H1 (cell line): ENCODE measurements around the gene MYBPC2. TPM values are rescaled to one million over a fixed set of nuclear protein-coding genes. Genes with fewer than 3 reads are reported as not detected.

Source experiments
- CTCF ChIA-PET: fragments of 300-600 bp; sonication (Branson Sonifier 250); formaldehyde crosslinking; loops from one replicate; lab custom pipeline; 2021; ENCODE audit not compliant: partially characterized antibody; lab: Charles Lee
- POLR2A ChIA-PET: fragments of 300-600 bp; sonication (Branson Sonifier 250); formaldehyde crosslinking; loops from one replicate; lab custom pipeline; 2021; ENCODE audit warnings: inconsistent platforms; ENCODE audit not compliant: partially characterized antibody; lab: Charles Lee
- DNase-seq, 2 experiments: peaks; one replicate each; pipeline versions ENCODE4 v3.0.0 to v3.0.0-alpha.2; 2010 to 2022; ENCODE audit warnings: low spot score in 2 of 2, low read depth in 1 of 2, mixed read lengths in 1 of 2
- FAIRE-seq: peaks from 2 replicates; lab custom pipeline; 2011; peaks lifted over from hg19 to GRCh38; lab: Jason Lieb, UNC
- H2AFZ ChIP-seq: 2 replicates; pipeline ENCODE4 v1.8.1; 2012; ENCODE audit warnings: low read length, inconsistent platforms
- H2AK5ac ChIP-seq: 2 replicates; pipeline ENCODE4 v1.6.1; 2013; ENCODE audit warnings: low read depth, low read length
- H2BK120ac ChIP-seq: replicated peaks from 2 replicates; pipeline ENCODE3; 2013; ENCODE audit warnings: low read depth, low read length, inconsistent platforms
- H2BK12ac ChIP-seq: 2 replicates; pipeline ENCODE4 v1.6.1; 2013; ENCODE audit warnings: low read depth, low read length
- H2BK15ac ChIP-seq: 2 replicates; pipeline ENCODE4 v1.6.1; 2013; ENCODE audit warnings: low read length
- H2BK20ac ChIP-seq: 2 replicates; pipeline ENCODE4 v1.6.1; 2013; ENCODE audit warnings: low read length
- H2BK5ac ChIP-seq: 2 replicates; pipeline ENCODE4 v1.6.1; 2013; ENCODE audit warnings: low read depth, low read length
- H3K14ac ChIP-seq: 2 replicates; pipeline ENCODE4 v1.6.1; 2013; ENCODE audit warnings: inconsistent platforms; ENCODE audit not compliant: insufficient read length
- H3K18ac ChIP-seq: 2 replicates; pipeline ENCODE4 v1.6.1; 2013; ENCODE audit warnings: low read length; ENCODE audit errors: extremely low read depth
- H3K23ac ChIP-seq: 2 replicates; pipeline ENCODE4 v1.6.1; 2013; ENCODE audit warnings: inconsistent platforms; ENCODE audit not compliant: insufficient read length
- H3K23me2 ChIP-seq: 2 replicates; pipeline ENCODE4 v1.6.1; 2013; ENCODE audit warnings: low read depth, low read length
- H3K27ac ChIP-seq: 2 replicates; pipeline ENCODE4 v1.6.1; 2011; ENCODE audit warnings: low read depth, low read length, inconsistent platforms
- H3K27me3 ChIP-seq, 4 experiments: replicated peaks in 1 of 4; 1 replicate in 1 of 4; 2 replicates in 3 of 4; pipeline versions ENCODE4 v1.6.1 to v1.8.1; 2011 to 2013; ENCODE audit warnings: low read length in 3 of 4, mild to moderate bottlenecking in 3 of 4, inconsistent platforms in 2 of 4, mixed read lengths in 2 of 4, moderate library complexity in 1 of 4; ENCODE audit not compliant: control insufficient read depth in 3 of 4, insufficient read depth in 3 of 4; ENCODE audit errors: extremely low read depth in 1 of 4
- H3K36me3 ChIP-seq, 4 experiments: 2 replicates each; pipeline versions ENCODE4 v1.6.1 to v1.8.1; 2011 to 2013; ENCODE audit warnings: mild to moderate bottlenecking in 4 of 4, low read length in 3 of 4, moderate library complexity in 2 of 4, control low read depth in 1 of 4, inconsistent platforms in 1 of 4; ENCODE audit not compliant: insufficient read depth in 4 of 4, control insufficient read depth in 2 of 4
- H3K4ac ChIP-seq: replicated peaks from 2 replicates; pipeline ENCODE3; 2013; ENCODE audit warnings: low read length, low read depth, mixed read lengths, inconsistent platforms; ENCODE audit not compliant: insufficient read length
- H3K4me1 ChIP-seq, 4 experiments: replicated peaks in 1 of 4; 1 replicate in 1 of 4; 2 replicates in 3 of 4; pipeline versions ENCODE4 v1.6.1 to v1.8.1; 2011 to 2013; ENCODE audit warnings: low read length in 3 of 4, inconsistent platforms in 2 of 4, mixed read lengths in 1 of 4; ENCODE audit not compliant: insufficient read depth in 4 of 4, control insufficient read depth in 3 of 4
- H3K4me2 ChIP-seq, 2 experiments: 2 replicates each; pipeline versions ENCODE4 v1.6.1 to v1.8.1; 2011 to 2013; ENCODE audit warnings: low read depth in 2 of 2, low read length in 2 of 2, control low read depth in 1 of 2, inconsistent platforms in 1 of 2, mild to moderate bottlenecking in 1 of 2; ENCODE audit not compliant: insufficient read depth in 1 of 2
- H3K4me3 ChIP-seq, 4 experiments: fragments of 200-600, 300-600 bp in 1 of 4; sonication (generic), shearing (Covaris generic), sonication (Bioruptor Twin) in 1 of 4; 2 replicates each; pipeline versions ENCODE4 v1.5.1 to v1.8.1; 2011 to 2016; ENCODE audit warnings: low read length in 4 of 4, low read depth in 3 of 4, control low read depth in 2 of 4, inconsistent platforms in 2 of 4, mild to moderate bottlenecking in 2 of 4, mixed read lengths in 1 of 4, moderate library complexity in 1 of 4; ENCODE audit not compliant: insufficient read depth in 2 of 4; ENCODE audit errors: extremely low read depth in 1 of 4
- H3K56ac ChIP-seq: replicated peaks from 2 replicates; pipeline ENCODE3; 2013; ENCODE audit warnings: low read depth, mild to moderate bottlenecking, mixed read lengths, low read length, inconsistent platforms; ENCODE audit not compliant: insufficient read length
- H3K79me1 ChIP-seq: 2 replicates; pipeline ENCODE4 v1.6.1; 2013; ENCODE audit warnings: low read depth, low read length, control low read depth
- H3K79me2 ChIP-seq, 2 experiments: 2 replicates each; pipeline versions ENCODE4 v1.6.1 to v1.8.1; 2012 to 2013; ENCODE audit warnings: low read length in 2 of 2, mild to moderate bottlenecking in 2 of 2, inconsistent platforms in 1 of 2; ENCODE audit not compliant: insufficient read depth in 2 of 2, control insufficient read depth in 1 of 2
- H3K9ac ChIP-seq, 4 experiments: replicated peaks in 1 of 4; 1 replicate in 1 of 4; 2 replicates in 3 of 4; pipeline versions ENCODE4 v1.6.1 to v1.8.1; 2011 to 2013; ENCODE audit warnings: low read depth in 3 of 4, low read length in 3 of 4, control low read depth in 2 of 4, mild to moderate bottlenecking in 2 of 4, moderate library complexity in 2 of 4, inconsistent platforms in 1 of 4; ENCODE audit errors: extremely low read depth in 1 of 4
- H3K9me3 ChIP-seq, 2 experiments: 2 replicates each; pipeline versions ENCODE4 v1.6.1 to v1.8.1; 2012 to 2013; ENCODE audit warnings: mild to moderate bottlenecking in 2 of 2, moderate library complexity in 2 of 2, control low read depth in 1 of 2, inconsistent platforms in 1 of 2, low read depth in 1 of 2, low read length in 1 of 2, mixed read lengths in 1 of 2; ENCODE audit not compliant: insufficient read depth in 2 of 2
- H4K20me1 ChIP-seq, 2 experiments: replicated peaks in 1 of 2; 2 replicates each; pipeline versions ENCODE3 to v1.8.1; 2011 to 2013; ENCODE audit warnings: inconsistent platforms in 2 of 2, low read length in 2 of 2, mild to moderate bottlenecking in 1 of 2; ENCODE audit not compliant: insufficient read depth in 2 of 2, control insufficient read depth in 1 of 2
- H4K5ac ChIP-seq: 2 replicates; pipeline ENCODE4 v1.6.1; 2013; ENCODE audit warnings: low read length, low read depth, mixed read lengths, inconsistent platforms; ENCODE audit not compliant: insufficient read length
- H4K8ac ChIP-seq: 2 replicates; pipeline ENCODE4 v1.8.0; 2013; ENCODE audit warnings: mild to moderate bottlenecking, moderate library complexity, low read length, inconsistent platforms; ENCODE audit not compliant: insufficient read depth; ENCODE audit errors: extremely low read depth
- H4K91ac ChIP-seq: replicated peaks from 2 replicates; pipeline ENCODE3; 2013; ENCODE audit warnings: low read length, mixed read lengths, inconsistent platforms; ENCODE audit not compliant: insufficient read length
- BRCA1 ChIP-seq: IDR thresholded peaks from 2 replicates; pipeline ENCODE4 v1.6.1; 2012; ENCODE audit warnings: low read depth, low read length, improper control_type of control experiment
- CEBPB ChIP-seq: IDR thresholded peaks from 2 replicates; pipeline ENCODE4 v1.6.1; 2012; ENCODE audit warnings: low read depth, low read length
- RAD21 ChIP-seq, 2 experiments: IDR thresholded peaks in 1 of 2; conservative IDR thresholded peaks in 1 of 2; 2 replicates each; pipeline ENCODE4 v1.6.1; 2011; ENCODE audit warnings: low read depth in 2 of 2, low read length in 2 of 2, improper control_type of control experiment in 1 of 2, inconsistent platforms in 1 of 2, mild to moderate bottlenecking in 1 of 2, moderate library complexity in 1 of 2
- SAP30 ChIP-seq: fragments of 300-600 bp; sonication (generic); IDR thresholded peaks from 2 replicates; pipeline ENCODE4 v1.7.1; 2012; ENCODE audit warnings: low read length, moderate library complexity, mild to moderate bottlenecking, inconsistent platforms; ENCODE audit not compliant: insufficient read depth, insufficient replicate concordance
- SIRT6 ChIP-seq: IDR thresholded peaks from one replicate; pipeline ENCODE4 v1.7.1; 2012; ENCODE audit warnings: low read length, inconsistent platforms
- TAF1 ChIP-seq: IDR thresholded peaks from 2 replicates; pipeline ENCODE4 v1.6.1; 2011; ENCODE audit warnings: mild to moderate bottlenecking, low read depth, low read length
- TCF12 ChIP-seq: IDR thresholded peaks from 2 replicates; pipeline ENCODE4 v1.6.1; 2011; ENCODE audit warnings: low read depth, mild to moderate bottlenecking, low read length
- WGBS, 2 experiments: shearing (Covaris generic) in 1 of 2; methylation state at CpG; one replicate each; pipeline versions ENCODE4 v1.1.6 to v1.1.7; 2013 to 2015; ENCODE audit warnings: low lambda C conversion rate in 2 of 2, mixed read lengths in 2 of 2, inconsistent platforms in 1 of 2, low coverage in 1 of 2, missing lambda C conversion rate in 1 of 2; ENCODE audit not compliant: insufficient replicate concordance in 2 of 2, insufficient coverage in 1 of 2, insufficient read length in 1 of 2; ENCODE audit errors: extremely low coverage in 1 of 2, missing lambda C conversion rate in 1 of 2; 5-methylcytosine and 5-hydroxymethylcytosine counted together
- polyA plus RNA-seq, 7 experiments: library from polyadenylated mRNA; depleted of rRNA in 3 of 7; stranded (reverse) in 5 of 7; unstranded in 2 of 7; fragments of >200 nt in 5 of 7; fragments of 200-250 nt in 2 of 7; gene quantifications; 1 replicate in 5 of 7; 2 replicates in 1 of 7; 4 replicates in 1 of 7; pipeline versions ENCODE4 v1.2.1 to v1.2.3, GENCODE V29; 2011 to 2013; ENCODE audit warnings: missing spikeins in 2 of 7, mixed read lengths in 2 of 7
- total RNA-seq: library from RNA; stranded (reverse); fragmentation: NEBNext Ultra II Directional; extraction: Animal tissue kit (Norgen Biotek cat#: 25700); gene quantifications from 2 replicates; pipeline ENCODE4 v1.2.1, GENCODE V29; 2021

MYBPC2 gene
- total and polyA plus RNA-seq, 2 of the 8 experiments (the other 6 are each of a cell fraction or from before 2014, with no cell fraction given), result 1.8 to 3.1 TPM

GRCh38 chr19:50428772-50429463 is 3.8 kb upstream of the MYBPC2 start:
- H2AK5ac ChIP-seq, result no peak overlapping the region
- H2BK12ac ChIP-seq, result peak overlapping the region; percentile 23; the same call in 1 of the 2 replicates
- H3K14ac ChIP-seq, result no peak overlapping the region
- ChIA-PET POLR2A (interaction anchor here (0.6 to 3.1 kb wide), 10 partner anchors 9 to 115 kb away, joined by 3 to 16 read pairs (median 4); partner anchors contain the start of genes POLD1 and SPIB), CTCF (interaction anchor here (1.4 to 2.1 kb wide), 6 partner anchors 32 to 67 kb away, joined by 3 to 10 read pairs (median 6); partner anchors contain the start of gene POLD1)
- no peak overlapping the region for H4K91ac ChIP-seq
- peaks cover 2 to 18% (median 12%) of the 10 kb centered on the region in 4 experiments for H3K4me1 ChIP-seq
- no peak overlapping the region for H3K56ac ChIP-seq
- no peak overlapping the region for H3K4me3 ChIP-seq
- no peaks in the 10 kb centered on the region for H3K79me2 ChIP-seq
- no peak overlapping the region for H2BK5ac ChIP-seq
- no peaks in the 10 kb centered on the region for H4K20me1 ChIP-seq
- H3K79me1 ChIP-seq, result no peaks in the 10 kb centered on the region
- H3K36me3 ChIP-seq, result no peaks in the 10 kb centered on the region
- H3K4ac ChIP-seq, result no peak overlapping the region
- H3K27me3 ChIP-seq, result peaks cover 0 to 19% (median 8%) of the 10 kb centered on the region in 4 experiments; a peak in 4 of 7 replicates
- no peak for FAIRE-seq
- H3K4me2 ChIP-seq, result 0 out of 4 replicates have a peak overlapping the region, but pooled peaks of 1 of the 2 experiments have one; percentile 52
- no peak overlapping the region for H3K18ac ChIP-seq
- no peak overlapping the region for H2AFZ ChIP-seq
- DNase-seq, result no peak
- H4K8ac ChIP-seq, result no peak overlapping the region
- H3K23ac ChIP-seq, result no peak overlapping the region
- no peak overlapping the region for H4K5ac ChIP-seq
- H2BK15ac ChIP-seq, result 0 out of 2 replicates have a peak overlapping the region, but pooled peaks have one; percentile 46
- H3K9ac ChIP-seq, result no peak overlapping the region
- no peak overlapping the region for H2BK20ac ChIP-seq
- WGBS, 2 experiments, result 91% methylated on average over 7 of the region's 7 CpGs; no CpG with 5 or more reads in 1 of the 2 experiments
- no peak for TF ChIP-seq RAD21 (IDR thresholded peaks at IDR 0.05 in 1 of 2, conservative IDR thresholded peaks at IDR 0.05 in 1 of 2; ENCODE audit: low read depth in 2 of 2, low read length in 2 of 2)
- TF ChIP-seq SAP30, result no peak
- TF ChIP-seq SIRT6, result no peak
- no peak for TF ChIP-seq TCF12
- no peak for TF ChIP-seq TAF1
- no peak for TF ChIP-seq CEBPB
- no peak for TF ChIP-seq BRCA1
- H2BK120ac ChIP-seq, result no peak overlapping the region
- H3K9me3 ChIP-seq, result no peaks in the 10 kb centered on the region
- H3K23me2 ChIP-seq, result peaks cover 3% of the 10 kb centered on the region; the same call in 1 of the 2 replicates
- no peak overlapping the region for H3K27ac ChIP-seq
